GM21515 (cell line): ENCODE data around the gene CRISP3.

Experiments
- ATAC-seq: cut with Tn5 transposase; IDR thresholded peaks from one replicate; pipeline ENCODE4 v1.9.1; 2021; ENCODE audit not compliant: unreplicated experiment

The CRISP3 gene

DNA sequence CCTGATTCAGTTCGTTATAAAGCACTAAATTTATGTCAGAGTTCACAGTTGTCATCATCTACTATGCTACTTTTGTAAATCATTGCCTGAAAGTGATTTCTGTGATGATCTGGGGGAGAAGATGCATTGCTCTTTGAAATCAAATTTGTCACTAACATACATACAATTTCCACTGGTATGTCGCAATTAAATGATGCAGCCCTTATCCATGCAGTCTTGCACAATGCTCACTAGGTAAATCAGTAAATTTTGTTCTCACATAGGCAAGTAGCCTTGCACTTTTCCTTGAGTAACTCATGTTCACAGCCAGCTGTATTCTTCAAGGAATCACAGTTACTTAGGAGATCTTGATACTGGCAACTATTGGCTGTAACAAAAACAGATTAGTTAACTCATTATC is 51.7 kb downstream of the CRISP3 start:
- ATAC-seq, result no peak
